ENCODE measurements around the gene CCL20.

Gene CCL20

GRCh38 chr2:227848586-227848985 lies 34.9 kb downstream of the CCL20 start:
- TF ChIP-seq, protein P1, sequence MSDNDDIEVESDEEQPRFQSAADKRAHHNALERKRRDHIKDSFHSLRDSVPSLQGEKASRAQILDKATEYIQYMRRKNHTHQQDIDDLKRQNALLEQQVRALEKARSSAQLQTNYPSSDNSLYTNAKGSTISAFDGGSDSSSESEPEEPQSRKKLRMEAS (IDR thresholded peaks at IDR 0.05) = peak; percentile 49; the same call in 1 of the 2 replicates
- TF ChIP-seq NFIC (IDR thresholded peaks at IDR 0.05) (no peak), YY1 (IDR thresholded peaks at IDR 0.05; ENCODE audit: low read depth) (no peak)

DNA sequence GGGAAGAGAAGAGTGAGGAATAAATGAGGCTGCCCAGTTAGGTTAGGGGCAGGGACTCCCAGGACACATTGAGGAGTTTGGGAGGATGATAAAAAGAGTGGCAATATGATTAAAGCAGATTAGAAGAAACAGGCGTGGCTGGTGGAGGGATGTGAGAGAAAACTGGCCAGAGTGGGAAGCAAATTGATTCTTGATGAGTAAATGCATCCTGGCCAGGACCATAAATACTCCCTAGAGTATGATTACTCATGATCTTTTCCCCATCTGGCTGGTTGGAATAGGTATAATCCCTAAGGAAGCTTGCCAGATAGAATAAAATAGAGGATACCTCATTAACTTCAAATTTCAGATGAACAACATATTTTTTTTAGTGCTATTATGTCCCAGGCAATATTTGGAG lies 36.3 kb downstream of the CCL20 start:
- no peak for TF ChIP-seq CREB1 (IDR thresholded peaks at IDR 0.05; ENCODE audit: low read depth)
- TF ChIP-seq EP300 (IDR thresholded peaks at IDR 0.05; ENCODE audit: borderline replicate concordance) = no peak
- TF ChIP-seq TEAD4 (IDR thresholded peaks at IDR 0.05) = no peak
- TF ChIP-seq EGR1 (IDR thresholded peaks at IDR 0.05) = no peak
- TF ChIP-seq FOXM1 (IDR thresholded peaks at IDR 0.05; ENCODE audit: borderline replicate concordance, low read depth) = no peak
- no peak for TF ChIP-seq NFIC (IDR thresholded peaks at IDR 0.05)
- TF ChIP-seq CEBPB (IDR thresholded peaks at IDR 0.05) = no peak
- no peak for TF ChIP-seq RAD21 (IDR thresholded peaks at IDR 0.05; ENCODE audit: low read depth)
- TF ChIP-seq, protein P1 (IDR thresholded peaks at IDR 0.05) = no peak
- no peak for TF ChIP-seq YY1 (IDR thresholded peaks at IDR 0.05; ENCODE audit: low read depth)
- TF ChIP-seq REST (IDR thresholded peaks at IDR 0.05; ENCODE audit: low read depth) = no peak
- TF ChIP-seq ZBTB7A (IDR thresholded peaks at IDR 0.05; ENCODE audit: low read depth) = no peak

DNA sequence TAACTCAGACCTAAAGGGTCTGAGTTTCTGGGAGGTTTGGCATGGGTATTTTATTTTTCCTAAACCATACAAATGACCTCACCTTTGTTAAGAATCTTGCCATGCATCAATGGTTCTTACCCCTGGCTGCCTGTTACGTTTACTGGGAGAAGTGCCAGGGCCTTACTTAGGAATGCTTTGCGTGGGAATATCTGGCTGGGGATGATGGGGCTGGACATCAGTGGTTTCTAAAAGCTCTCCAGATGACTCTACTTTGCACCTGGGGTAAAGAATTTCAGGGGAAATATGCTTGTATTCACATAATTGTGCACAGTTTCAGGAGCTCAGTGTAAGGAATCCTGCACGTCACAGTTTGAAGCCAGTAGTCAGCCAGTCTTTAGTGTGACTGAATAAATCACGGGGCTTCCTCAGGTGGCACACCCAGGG lies 39.6 kb downstream of the CCL20 start:
- TF ChIP-seq ZBTB7A (IDR thresholded peaks at IDR 0.05; ENCODE audit: low read depth) (no peak), CEBPB (IDR thresholded peaks at IDR 0.05) (peak; percentile 46; the same call in 1 of the 2 replicates), RAD21 (IDR thresholded peaks at IDR 0.05; ENCODE audit: low read depth) (no peak), NFIC (IDR thresholded peaks at IDR 0.05) (peak; percentile 98), FOXM1 (IDR thresholded peaks at IDR 0.05; ENCODE audit: borderline replicate concordance, low read depth) (peak; percentile 93), TAF1 (IDR thresholded peaks at IDR 0.05; ENCODE audit: low read depth) (no peak), TCF12 (IDR thresholded peaks at IDR 0.05; ENCODE audit: low read depth) (peak; percentile 98), EGR1 (IDR thresholded peaks at IDR 0.05) (peak; percentile 83), CREB1 (IDR thresholded peaks at IDR 0.05; ENCODE audit: low read depth) (peak; percentile 63; the same call in 1 of the 2 replicates), EP300 (IDR thresholded peaks at IDR 0.05; ENCODE audit: borderline replicate concordance) (peak; percentile 97), TEAD4 (IDR thresholded peaks at IDR 0.05) (peak; percentile 95), REST (IDR thresholded peaks at IDR 0.05; ENCODE audit: low read depth) (no peak)
- TF ChIP-seq, protein P2, sequence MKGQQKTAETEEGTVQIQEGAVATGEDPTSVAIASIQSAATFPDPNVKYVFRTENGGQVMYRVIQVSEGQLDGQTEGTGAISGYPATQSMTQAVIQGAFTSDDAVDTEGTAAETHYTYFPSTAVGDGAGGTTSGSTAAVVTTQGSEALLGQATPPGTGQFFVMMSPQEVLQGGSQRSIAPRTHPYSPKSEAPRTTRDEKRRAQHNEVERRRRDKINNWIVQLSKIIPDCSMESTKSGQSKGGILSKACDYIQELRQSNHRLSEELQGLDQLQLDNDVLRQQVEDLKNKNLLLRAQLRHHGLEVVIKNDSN (IDR thresholded peaks at IDR 0.05) = no peak
- TF ChIP-seq, protein P1 (IDR thresholded peaks at IDR 0.05) = peak; percentile 46; the same call in 1 of the 2 replicates

- TF ChIP-seq YY1 (IDR thresholded peaks at IDR 0.05; ENCODE audit: low read depth) (no peak), EP300 (IDR thresholded peaks at IDR 0.05; ENCODE audit: borderline replicate concordance) (peak; percentile 22; the same call in 1 of the 2 replicates), TCF12 (IDR thresholded peaks at IDR 0.05; ENCODE audit: low read depth) (no peak), TEAD4 (IDR thresholded peaks at IDR 0.05) (peak; percentile 21; the same call in 1 of the 2 replicates), TAF1 (IDR thresholded peaks at IDR 0.05; ENCODE audit: low read depth) (no peak), RAD21 (IDR thresholded peaks at IDR 0.05; ENCODE audit: low read depth) (no peak), EGR1 (IDR thresholded peaks at IDR 0.05) (no peak), FOXM1 (IDR thresholded peaks at IDR 0.05; ENCODE audit: borderline replicate concordance, low read depth) (no peak), NFIC (IDR thresholded peaks at IDR 0.05) (no peak), ZBTB7A (IDR thresholded peaks at IDR 0.05; ENCODE audit: low read depth) (no peak; the same call in 1 of the 2 replicates), REST (IDR thresholded peaks at IDR 0.05; ENCODE audit: low read depth) (no peak)
- TF ChIP-seq, protein P2 (IDR thresholded peaks at IDR 0.05) = no peak
- TF ChIP-seq, protein P1 (IDR thresholded peaks at IDR 0.05) = peak; percentile 90
These were observed 40.2 kb downstream of the CCL20 start for GRCh38 chr2:227853765-227854271.
